Suppressor macrophage treated with lipopolysaccharide for 4 hours (primary cell): ENCODE results near the gene ZNF487.
"Not testable (repeated sequence)": the region's sequence is repeated elsewhere in the genome, so short reads cannot be mapped to it uniquely, and the experiment has no call there.

Experiments
- DNase-seq: peaks from one replicate; pipeline ENCODE4 v3.0.0-alpha.2; 2020

Gene ZNF487

GRCh38 chr10:43407148-43407575, 29.7 kb upstream of the ZNF487 start:
- peak; percentile 79 for DNase-seq

- DNase-seq, result peak; percentile 97
These were observed 29.2 kb upstream of the ZNF487 start for GRCh38 chr10:43407576-43408330.

GRCh38 chr10:43408331-43408709, 28.6 kb upstream of the ZNF487 start:
- DNase-seq, result no peak

GRCh38 chr10:43408710-43409384, 28.1 kb upstream of the ZNF487 start, which contains the start of gene HNRNPF:
TSS of gene HNRNPF (minus strand) at chr10:43409186. CDS start at chr10:43387884, 21,302 bp downstream.
- DNase-seq, result peak; percentile 98

GRCh38 chr10:43409385-43410109, 27.4 kb upstream of the ZNF487 start:
- DNase-seq, result peak; percentile 45

GRCh38 chr10:43410345-43410744, 26.6 kb upstream of the ZNF487 start:
- DNase-seq, result no peak

GRCh38 chr10:43411536-43411935, 25.4 kb upstream of the ZNF487 start:
- DNase-seq, result no peak

GRCh38 chr10:43415544-43415943, 21.4 kb upstream of the ZNF487 start:
- no peak for DNase-seq

- peak; percentile 64 for DNase-seq
These were observed 18.8 kb upstream of the ZNF487 start for GRCh38 chr10:43417950-43418768.

GRCh38 chr10:43419997-43420368, 16.9 kb upstream of the ZNF487 start:
- DNase-seq, result no peak

GRCh38 chr10:43420369-43421200, 16.3 kb upstream of the ZNF487 start:
- peak; percentile 97 for DNase-seq

- no peak for DNase-seq
These were observed 15.8 kb upstream of the ZNF487 start for GRCh38 chr10:43421201-43421507.

GRCh38 chr10:43421519-43421918, 15.4 kb upstream of the ZNF487 start:
- DNase-seq, result no peak

GRCh38 chr10:43421944-43422343, 15.0 kb upstream of the ZNF487 start:
- not testable (repeated sequence) for DNase-seq

GRCh38 chr10:43424416-43424815, 12.5 kb upstream of the ZNF487 start:
- no peak for DNase-seq

GRCh38 chr10:43426476-43426875, 10.4 kb upstream of the ZNF487 start:
- DNase-seq, result not testable (repeated sequence)

GRCh38 chr10:43427166-43427825, 9.6 kb upstream of the ZNF487 start:
- DNase-seq, result no peak

GRCh38 chr10:43430926-43431663, 5.8 kb upstream of the ZNF487 start:
- no peak for DNase-seq

- DNase-seq, result peak; percentile 72
These were observed 395 bp downstream of the ZNF487 start for GRCh38 chr10:43437141-43437870.
